Vagina (tissue), 2 donors: ENCODE data around the gene RANBP17.

Experiments
- CTCF ChIP-seq, 3 experiments: fragments of 450-650 bp in 2 of 3; fragments of 200-600 bp in 1 of 3; sonication (generic) in 1 of 3; IDR thresholded peaks; one replicate each; pipeline ENCODE4 v1.5.1; 2017 to 2019; ENCODE audit warnings: antibody characterized with exemption in 3 of 3, mild to moderate bottlenecking in 2 of 3, moderate library complexity in 2 of 3
- POLR2A ChIP-seq, 2 donors: fragments of 450-650 bp; IDR thresholded peaks; one replicate each; pipeline ENCODE4 v1.6.1; 2017; ENCODE audit warnings: antibody characterized with exemption in 2 of 2, mild to moderate bottlenecking in 2 of 2, moderate library complexity in 2 of 2

- TF ChIP-seq POLR2A (IDR thresholded peaks at IDR 0.05) (no peak), CTCF (IDR thresholded peaks at IDR 0.05) (no peak)
Observed at GRCh38 chr5:171157775-171158174, 296.0 kb downstream of the RANBP17 start.
